ENCODE results near the gene PSORS1C1. TPM values are rescaled to one million over a fixed set of nuclear protein-coding genes. Genes with fewer than 3 reads are reported as not detected.

Gene PSORS1C1
- total RNA-seq, 3 donors from 2014 or later = 2.4 to 11.1 (median 4.6) TPM

DNA sequence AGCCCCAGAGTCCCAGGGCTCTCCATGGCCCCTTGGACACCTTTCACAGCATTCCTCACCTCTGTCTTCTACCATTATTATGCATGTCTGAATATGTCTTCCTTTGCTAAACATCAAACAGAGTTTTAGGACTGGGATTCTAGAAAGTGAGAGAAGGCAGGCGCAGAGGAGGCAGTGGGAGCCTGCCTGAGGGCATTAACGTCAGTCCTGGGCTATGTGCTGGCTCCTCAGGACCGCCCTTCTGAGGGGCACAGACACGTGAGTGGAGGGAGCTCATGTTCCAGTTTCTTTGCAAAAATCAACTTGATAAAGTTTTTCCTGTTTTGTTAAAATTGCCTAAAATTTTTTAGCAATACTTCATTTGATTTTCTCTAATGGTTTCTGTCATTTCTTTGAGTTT is 40.2 kb upstream of the PSORS1C1 start:
- Histone ChIP-seq H3K36me3 (ENCODE audit: low read depth) (no peaks in the 10 kb centered on the region), H3K4me3 (no peak overlapping the region), H3K4me1 (ENCODE audit: low read depth) (no peaks in the 10 kb centered on the region), H3K9me3 (no peaks in the 10 kb centered on the region)
- ATAC-seq = no peak
- TF ChIP-seq, protein P1, sequence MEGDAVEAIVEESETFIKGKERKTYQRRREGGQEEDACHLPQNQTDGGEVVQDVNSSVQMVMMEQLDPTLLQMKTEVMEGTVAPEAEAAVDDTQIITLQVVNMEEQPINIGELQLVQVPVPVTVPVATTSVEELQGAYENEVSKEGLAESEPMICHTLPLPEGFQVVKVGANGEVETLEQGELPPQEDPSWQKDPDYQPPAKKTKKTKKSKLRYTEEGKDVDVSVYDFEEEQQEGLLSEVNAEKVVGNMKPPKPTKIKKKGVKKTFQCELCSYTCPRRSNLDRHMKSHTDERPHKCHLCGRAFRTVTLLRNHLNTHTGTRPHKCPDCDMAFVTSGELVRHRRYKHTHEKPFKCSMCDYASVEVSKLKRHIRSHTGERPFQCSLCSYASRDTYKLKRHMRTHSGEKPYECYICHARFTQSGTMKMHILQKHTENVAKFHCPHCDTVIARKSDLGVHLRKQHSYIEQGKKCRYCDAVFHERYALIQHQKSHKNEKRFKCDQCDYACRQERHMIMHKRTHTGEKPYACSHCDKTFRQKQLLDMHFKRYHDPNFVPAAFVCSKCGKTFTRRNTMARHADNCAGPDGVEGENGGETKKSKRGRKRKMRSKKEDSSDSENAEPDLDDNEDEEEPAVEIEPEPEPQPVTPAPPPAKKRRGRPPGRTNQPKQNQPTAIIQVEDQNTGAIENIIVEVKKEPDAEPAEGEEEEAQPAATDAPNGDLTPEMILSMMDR (IDR thresholded peaks at IDR 0.05) = no peak
- intact Hi-C loops (cut with DNase I, micrococcal nuclease) = loop anchor here in 1 of 2 donors (10.0 kb wide), 1 partner anchor 250 kb away; no protein-coding TSS in a partner anchor
- no peak for DNase-seq

DNA sequence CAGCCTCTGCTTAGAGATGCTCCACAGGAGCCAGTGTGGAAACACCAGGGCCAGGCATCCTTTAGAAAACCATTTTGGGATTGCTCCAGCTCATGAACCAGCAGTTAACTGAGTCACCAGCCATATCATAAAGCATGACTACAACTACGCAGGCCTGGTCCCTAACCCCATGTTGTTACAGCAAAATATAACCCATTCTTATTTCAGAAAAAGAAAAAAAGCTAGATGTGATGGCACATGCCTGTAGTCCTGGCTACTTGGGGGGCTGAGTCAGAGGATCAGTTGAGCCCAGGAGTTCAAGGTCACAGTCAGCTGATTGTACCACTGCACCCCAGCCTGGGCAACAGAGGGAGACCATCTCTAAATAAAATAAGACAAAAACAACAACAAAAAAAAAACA is 39.1 kb upstream of the PSORS1C1 start:
- intact Hi-C loops (cut with DNase I, micrococcal nuclease) = loop anchor here in 1 of 2 donors (10.0 kb wide), 1 partner anchor 251 kb away; no protein-coding TSS in a partner anchor
- no peak for DNase-seq
- Histone ChIP-seq H3K9me3 (no peaks in the 10 kb centered on the region), H3K4me3 (no peak overlapping the region), H3K36me3 (ENCODE audit: low read depth) (no peaks in the 10 kb centered on the region), H3K4me1 (ENCODE audit: low read depth) (peaks cover 3% of the 10 kb centered on the region)
- TF ChIP-seq, protein P1 (IDR thresholded peaks at IDR 0.05) = no peak
- ATAC-seq = no peak

DNA sequence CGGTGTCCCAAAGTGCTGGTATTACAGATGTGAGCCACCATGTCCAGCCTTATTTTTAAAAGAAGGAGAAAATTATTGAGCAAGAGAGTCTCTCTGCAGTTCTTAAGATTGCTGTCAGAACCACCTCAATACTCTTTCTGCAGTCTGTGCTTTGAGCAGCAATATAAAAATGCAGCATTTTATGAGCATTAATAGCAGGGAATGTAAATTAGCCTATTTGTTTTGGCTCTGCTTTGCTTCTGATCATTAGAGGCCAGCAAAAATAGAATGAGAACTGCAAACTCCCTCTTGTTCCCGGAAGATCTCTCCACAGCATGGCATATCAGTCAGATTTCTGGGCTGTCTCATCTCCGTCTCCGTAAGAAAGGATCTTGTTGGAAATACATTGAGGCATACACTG is 38.0 kb upstream of the PSORS1C1 start:
- intact Hi-C loops (cut with DNase I, micrococcal nuclease) = loop anchor here in 1 of 2 donors (10.0 kb wide), 1 partner anchor 252 kb away; no protein-coding TSS in a partner anchor
- Histone ChIP-seq H3K36me3 (ENCODE audit: low read depth) (no peaks in the 10 kb centered on the region), H3K4me3 (no peak overlapping the region), H3K9me3 (no peaks in the 10 kb centered on the region), H3K4me1 (ENCODE audit: low read depth) (peaks cover 3% of the 10 kb centered on the region)
- TF ChIP-seq, protein P1 (IDR thresholded peaks at IDR 0.05) = no peak
- DNase-seq (no peak), ATAC-seq (no peak)

DNA sequence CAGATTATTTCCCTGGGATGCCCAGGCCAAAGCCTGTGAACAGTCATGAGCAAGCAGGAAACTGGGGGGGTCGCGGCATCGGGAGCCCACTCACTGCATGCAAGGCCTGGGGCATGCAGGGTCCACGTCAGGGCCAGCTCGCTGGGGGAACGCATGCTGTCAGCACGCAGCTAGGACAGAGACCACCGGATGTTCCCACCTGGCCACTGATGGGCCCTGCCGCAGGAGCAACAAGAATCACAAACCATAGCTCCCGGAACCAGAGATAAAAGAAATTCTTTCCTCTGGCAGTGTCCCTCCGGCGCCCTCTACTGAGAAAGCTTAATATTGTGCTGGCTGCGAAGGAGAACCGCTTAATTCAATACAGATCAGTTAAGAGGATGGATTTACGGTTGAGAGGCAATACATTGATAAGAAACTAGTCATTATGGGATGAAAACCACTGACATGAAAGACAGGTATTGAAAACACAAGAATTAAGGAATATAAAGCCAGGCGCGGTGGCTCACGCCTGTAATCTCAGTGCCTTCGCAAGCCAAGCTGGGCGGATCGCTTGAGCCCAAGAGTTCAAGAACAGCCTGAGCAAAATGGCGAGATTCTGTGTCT is 34.8 kb upstream of the PSORS1C1 start:
- Histone ChIP-seq H3K4me3 (no peak overlapping the region), H3K36me3 (ENCODE audit: low read depth) (no peaks in the 10 kb centered on the region), H3K4me1 (ENCODE audit: low read depth) (peaks cover 3% of the 10 kb centered on the region), H3K9me3 (no peaks in the 10 kb centered on the region)
- peak in 2 of 3 donors; percentile 59 to 86 for DNase-seq
- ATAC-seq = peak; percentile 85
- intact Hi-C loops (cut with DNase I, micrococcal nuclease) = loop anchor here in 1 of 2 donors (10.0 kb wide), 1 partner anchor 255 kb away; no protein-coding TSS in a partner anchor
- TF ChIP-seq, protein P1 (IDR thresholded peaks at IDR 0.05) = peak; percentile 53

DNA sequence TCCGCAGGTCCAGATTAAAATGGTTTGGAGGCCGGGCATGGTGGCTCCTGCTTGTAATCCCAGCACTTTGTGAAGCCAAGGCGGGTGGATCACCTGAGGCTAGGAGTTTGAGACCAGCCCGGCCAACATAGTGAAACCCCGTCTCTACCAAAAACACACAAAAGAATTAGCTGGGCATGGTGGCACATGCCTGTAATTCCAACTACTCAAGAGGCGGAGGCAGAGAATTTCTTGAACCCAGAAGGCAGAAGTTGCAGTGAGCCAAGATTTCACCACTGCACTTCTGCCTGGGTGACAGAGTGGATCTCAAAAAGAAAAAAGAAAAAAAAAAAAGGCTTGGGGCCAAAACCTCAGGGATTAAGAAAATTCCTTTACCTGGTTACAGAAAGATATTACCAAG is 32.7 kb upstream of the PSORS1C1 start:
- Histone ChIP-seq H3K4me3 (no peak overlapping the region), H3K4me1 (ENCODE audit: low read depth) (peaks cover 3% of the 10 kb centered on the region), H3K9me3 (no peaks in the 10 kb centered on the region), H3K36me3 (ENCODE audit: low read depth) (no peaks in the 10 kb centered on the region)
- DNase-seq (no peak), ATAC-seq (no peak)
- intact Hi-C loops (cut with DNase I, micrococcal nuclease) = no loop called here
- TF ChIP-seq, protein P1 (IDR thresholded peaks at IDR 0.05) = no peak
